HEK293T (cell line): Measurements from ENCODE around the gene FARP1.

Source experiments
- CTBP1 ChIP-seq: fragments of 450-650 bp; IDR thresholded peaks from 2 replicates; pipeline ENCODE4 v1.6.1; 2016; ENCODE audit warnings: borderline replicate concordance
- ELF4 ChIP-seq: fragments of 450-650 bp; IDR thresholded peaks from 2 replicates; pipeline ENCODE4 v1.6.1; 2017; ENCODE audit warnings: antibody characterized with exemption
- FOXA1 ChIP-seq: fragments of 450-650 bp; IDR thresholded peaks from 2 replicates; pipeline ENCODE4 v1.6.1; 2016; ENCODE audit warnings: mild to moderate bottlenecking
- FOXK2 ChIP-seq: fragments of 450-650 bp; IDR thresholded peaks from 2 replicates; pipeline ENCODE4 v1.6.1; 2016; ENCODE audit warnings: mild to moderate bottlenecking
- SUZ12 ChIP-seq: fragments of 450-650 bp; IDR thresholded peaks from 2 replicates; pipeline ENCODE4 v1.6.1; 2016; ENCODE audit warnings: mild to moderate bottlenecking
- TARDBP ChIP-seq: fragments of 450-650 bp; IDR thresholded peaks from 2 replicates; pipeline ENCODE4 v1.6.1; 2016
- ZNF384 ChIP-seq: fragments of 450-650 bp; IDR thresholded peaks from 2 replicates; pipeline ENCODE4 v1.6.1; 2016

DNA sequence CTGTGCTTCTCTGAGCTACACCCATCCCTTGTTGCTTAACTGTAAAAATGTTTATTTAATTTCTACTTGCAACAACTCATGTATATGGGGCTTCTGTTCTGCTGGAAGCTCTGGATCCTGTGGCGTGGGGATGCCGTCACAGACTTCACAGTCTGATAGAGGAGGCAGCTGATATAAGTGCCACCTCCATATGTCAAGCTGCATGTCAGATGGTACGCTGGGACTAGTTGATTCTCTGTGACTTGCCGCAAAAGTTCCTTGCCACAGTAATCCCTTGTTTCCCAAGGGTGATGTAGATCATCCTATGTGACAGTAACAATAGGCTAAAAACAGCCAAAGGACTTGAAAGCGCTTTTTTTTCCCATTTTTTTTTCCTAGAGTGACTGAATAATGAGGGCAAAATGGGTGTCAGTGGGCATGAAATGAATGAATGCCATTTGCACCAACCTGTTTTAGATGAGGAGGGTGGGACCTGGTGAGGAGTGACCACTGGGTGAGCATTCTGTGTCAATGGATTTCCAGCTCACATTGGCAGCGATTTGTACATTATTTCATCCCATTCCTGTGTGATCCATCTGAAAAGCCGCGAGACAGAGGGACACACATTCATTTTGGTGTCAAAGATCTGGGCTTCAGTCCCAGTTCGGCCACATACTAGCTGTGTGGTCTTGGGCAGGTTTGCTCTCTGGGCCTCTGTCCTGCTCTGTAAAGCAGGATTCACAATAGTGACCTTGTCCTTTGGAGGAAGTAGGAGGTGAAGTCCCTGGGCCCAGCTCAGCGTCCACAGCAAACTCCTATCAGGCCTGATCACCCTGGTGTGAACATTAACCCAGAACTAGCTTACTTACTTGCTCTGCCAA lies 123.0 kb downstream of the FARP1 start:
- no peak for TF ChIP-seq FOXK2
- no peak for TF ChIP-seq TARDBP
- TF ChIP-seq ZNF384, result no peak
- no peak for TF ChIP-seq ELF4
- TF ChIP-seq CTBP1, result no peak
- no peak for TF ChIP-seq FOXA1
- no peak for TF ChIP-seq SUZ12
